ENCODE measurements around the gene UBXN2A. TPM values are rescaled to one million over a fixed set of nuclear protein-coding genes. Genes with fewer than 3 reads are reported as not detected.

The UBXN2A gene
- total RNA-seq, 4 donors from 2014 or later: 8.5 to 15.0 (median 12.9) TPM

GRCh38 chr2:24046930-24047702 lies 106.9 kb downstream of the UBXN2A start, which contains the start of gene WDCP:
WDCP (minus strand) TSS chr2:24047391; CDS start chr2:24039494, 7,897 bp downstream.
- TF ChIP-seq POLR2A (IDR thresholded peaks at IDR 0.05): no peak
- TF ChIP-seq CTCF (IDR thresholded peaks at IDR 0.05): no peak
- peak within 1 kb of the TSS; percentile 71 for H3K4me3 ChIP-seq (ENCODE audit: low read depth, poor library complexity, severe bottlenecking)
- intact Hi-C loops (cut with DNase I; ENCODE audit: low total_unique reads): no loop called here
- DNase-seq (ENCODE audit: low spot score in 2 of 2): peak; percentile 98
- WGBS, 2 donors: 0% methylated on average over 36 to 37 of the region's 38 CpGs

GRCh38 chr2:24047703-24048033 lies 107.4 kb downstream of the UBXN2A start:
- no peak for DNase-seq (ENCODE audit: low spot score in 2 of 2)
- intact Hi-C loops (cut with DNase I; ENCODE audit: low total_unique reads): no loop called here
- WGBS, 2 donors: 41 to 47% methylated on average over 8 of the region's 8 CpGs
- H3K4me3 ChIP-seq (ENCODE audit: low read depth, poor library complexity, severe bottlenecking): no peak overlapping the region
- TF ChIP-seq CTCF (IDR thresholded peaks at IDR 0.05) (no peak), POLR2A (IDR thresholded peaks at IDR 0.05) (no peak)

GRCh38 chr2:24048769-24049484 lies 108.7 kb downstream of the UBXN2A start:
- intact Hi-C loops (cut with DNase I; ENCODE audit: low total_unique reads): no loop called here
- TF ChIP-seq CTCF (IDR thresholded peaks at IDR 0.05): no peak
- TF ChIP-seq POLR2A (IDR thresholded peaks at IDR 0.05): no peak
- 16 to 19% methylated on average over 23 of the region's 23 CpGs for WGBS, 2 donors

GRCh38 chr2:24049485-24050021 lies 109.3 kb downstream of the UBXN2A start, which contains the start of gene FKBP1B:
FKBP1B (plus strand) TSS chr2:24049741; CDS start chr2:24049850, 109 bp downstream.
- TF ChIP-seq POLR2A (IDR thresholded peaks at IDR 0.05) (no peak), CTCF (IDR thresholded peaks at IDR 0.05) (no peak)
- peak within 1 kb of the TSS; percentile 55 for H3K4me3 ChIP-seq (ENCODE audit: low read depth, poor library complexity, severe bottlenecking)
- intact Hi-C loops (cut with DNase I; ENCODE audit: low total_unique reads): no loop called here
- peak; percentile 25 to 90 for DNase-seq (ENCODE audit: low spot score in 2 of 2)
- 0 to 1% methylated on average over 22 to 37 of the region's 52 CpGs for WGBS, 2 donors

More at GRCh38 chr2:24048769-24049484, 108.7 kb downstream of the UBXN2A start:
- no peak overlapping the region for H3K4me3 ChIP-seq (ENCODE audit: low read depth, poor library complexity, severe bottlenecking)
- no peak for DNase-seq (ENCODE audit: low spot score in 2 of 2)

GRCh38 chr2:24050041-24050979 lies 110.0 kb downstream of the UBXN2A start:
- 4 to 8% methylated on average over 19 to 40 of the region's 47 CpGs for WGBS, 2 donors
- DNase-seq (ENCODE audit: low spot score in 2 of 2): peak in 1 of 2 donors; percentile 87
- peak overlapping the region; percentile 55 for H3K4me3 ChIP-seq (ENCODE audit: low read depth, poor library complexity, severe bottlenecking)

More at GRCh38 chr2:24050041-24050979, 110.0 kb downstream of the UBXN2A start:
- intact Hi-C loops (cut with DNase I; ENCODE audit: low total_unique reads): no loop called here
- TF ChIP-seq POLR2A (IDR thresholded peaks at IDR 0.05) (no peak), CTCF (IDR thresholded peaks at IDR 0.05) (no peak)
